Measurements from ENCODE around the gene PHLDA3. TPM values are rescaled to one million over a fixed set of nuclear protein-coding genes. Genes with fewer than 3 reads are reported as not detected.

The PHLDA3 gene
- total and polyA plus RNA-seq, 2 of the 4 experiments (the other 2 are of a cell fraction), result 41.6 to 102 TPM

DNA sequence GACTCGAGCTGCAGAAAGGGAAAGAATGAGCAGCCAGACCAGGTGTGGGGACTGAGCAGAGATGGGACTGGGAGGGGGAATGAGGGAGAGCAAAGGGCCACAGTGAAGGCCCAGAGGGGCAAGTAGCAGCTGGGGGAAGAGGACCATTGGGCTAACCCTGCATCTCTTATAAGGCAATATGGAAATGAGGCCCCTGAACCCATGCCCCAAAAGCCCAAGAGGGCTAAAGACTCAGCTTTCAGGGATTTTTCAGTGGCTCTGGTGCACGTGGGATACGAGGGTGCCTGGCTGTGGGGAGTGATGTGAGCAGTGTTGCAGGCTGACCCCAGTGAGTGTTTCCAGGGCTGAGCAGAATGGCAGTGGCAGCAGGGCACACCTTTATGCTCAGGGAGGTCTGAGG lies 47.0 kb downstream of the PHLDA3 start:
- Histone ChIP-seq H3K27ac (ENCODE audit: insufficient read depth, low read length) (no peak overlapping the region), H2AK9ac (replicated peaks; ENCODE audit: low read depth, low read length, poor library complexity) (no peak overlapping the region), H2BK5ac (ENCODE audit: low read depth, low read length, poor library complexity, severe bottlenecking) (no peak overlapping the region), H3K4me1 (ENCODE audit: control insufficient read depth, insufficient read depth, low read length) (no peaks in the 10 kb centered on the region), H3K23ac (ENCODE audit: low read depth, low read length) (no peak overlapping the region), H3K56ac (ENCODE audit: extremely low read depth, insufficient read depth, low read length) (no peak overlapping the region), H3K27me3 (ENCODE audit: control insufficient read depth, insufficient read depth, low read length) (peaks cover 40% of the 10 kb centered on the region), H2BK120ac (ENCODE audit: low read depth, low read length) (no peak overlapping the region), H2BK15ac (ENCODE audit: low read depth, low read length) (no peak overlapping the region), H2BK20ac (ENCODE audit: low read depth, low read length) (no peak overlapping the region), H3K14ac (replicated peaks; ENCODE audit: low read depth, low read length) (no peak overlapping the region), H3K79me1 (ENCODE audit: low read depth in 1 of 2, low read length in 2 of 2) (no peaks in the 10 kb centered on the region), H2AFZ (replicated peaks; ENCODE audit: low read length, poor library complexity) (peak overlapping the region; percentile 15), H3K36me3 (ENCODE audit: control insufficient read depth, insufficient read depth, low read length) (no peaks in the 10 kb centered on the region), H4K5ac (ENCODE audit: low read depth, low read length) (no peak overlapping the region), H3K18ac (ENCODE audit: low read depth, low read length) (no peak overlapping the region), H3K9ac (ENCODE audit: low read depth, low read length) (no peak overlapping the region), H4K91ac (ENCODE audit: insufficient read depth, low read depth, low read length) (no peak overlapping the region), H2AK5ac (ENCODE audit: low read depth, low read length) (no peak overlapping the region), H3K4me2 (ENCODE audit: low read depth, low read length) (no peak overlapping the region), H3K4ac (ENCODE audit: low read depth, low read length) (no peak overlapping the region), H4K20me1 (ENCODE audit: insufficient read depth, low read length) (no peaks in the 10 kb centered on the region), H3K9me3 (ENCODE audit: control insufficient read depth, insufficient read depth, low read length) (peaks cover 5% of the 10 kb centered on the region), H4K8ac (ENCODE audit: low read depth in 2 of 2, low read length in 2 of 2) (no peak overlapping the region), H3K4me3 (ENCODE audit: insufficient read depth, low read depth, low read length) (no peak overlapping the region), H3K9me1 (ENCODE audit: insufficient read depth, low read length) (no peaks in the 10 kb centered on the region; the same call in 1 of the 2 replicates)
- TF ChIP-seq, protein P1, sequence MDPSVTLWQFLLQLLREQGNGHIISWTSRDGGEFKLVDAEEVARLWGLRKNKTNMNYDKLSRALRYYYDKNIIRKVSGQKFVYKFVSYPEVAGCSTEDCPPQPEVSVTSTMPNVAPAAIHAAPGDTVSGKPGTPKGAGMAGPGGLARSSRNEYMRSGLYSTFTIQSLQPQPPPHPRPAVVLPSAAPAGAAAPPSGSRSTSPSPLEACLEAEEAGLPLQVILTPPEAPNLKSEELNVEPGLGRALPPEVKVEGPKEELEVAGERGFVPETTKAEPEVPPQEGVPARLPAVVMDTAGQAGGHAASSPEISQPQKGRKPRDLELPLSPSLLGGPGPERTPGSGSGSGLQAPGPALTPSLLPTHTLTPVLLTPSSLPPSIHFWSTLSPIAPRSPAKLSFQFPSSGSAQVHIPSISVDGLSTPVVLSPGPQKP (IDR thresholded peaks at IDR 0.05; ENCODE audit: borderline replicate concordance, low read depth, low read length), result no peak
- TF ChIP-seq POLR2A (IDR thresholded peaks at IDR 0.05; ENCODE audit: low read depth, low read length) (no peak), MXI1 (IDR thresholded peaks at IDR 0.05; ENCODE audit: borderline replicate concordance, low read depth, low read length) (no peak), FOS (IDR thresholded peaks at IDR 0.05; ENCODE audit: low read depth, low read length) (no peak), RCOR1 (IDR thresholded peaks at IDR 0.05; ENCODE audit: insufficient replicate concordance, low read length) (no peak), CHD1 (IDR thresholded peaks at IDR 0.05; ENCODE audit: low read depth, low read length) (no peak), MAFK (IDR thresholded peaks at IDR 0.05; ENCODE audit: low read depth, low read length) (no peak), NFE2L2 (IDR thresholded peaks at IDR 0.05; ENCODE audit: low read depth, low read length) (no peak), SMC3 (IDR thresholded peaks at IDR 0.05; ENCODE audit: low read depth, low read length) (no peak), BHLHE40 (IDR thresholded peaks at IDR 0.05; ENCODE audit: low read depth, low read length) (no peak)
- TF ChIP-seq, protein P2, sequence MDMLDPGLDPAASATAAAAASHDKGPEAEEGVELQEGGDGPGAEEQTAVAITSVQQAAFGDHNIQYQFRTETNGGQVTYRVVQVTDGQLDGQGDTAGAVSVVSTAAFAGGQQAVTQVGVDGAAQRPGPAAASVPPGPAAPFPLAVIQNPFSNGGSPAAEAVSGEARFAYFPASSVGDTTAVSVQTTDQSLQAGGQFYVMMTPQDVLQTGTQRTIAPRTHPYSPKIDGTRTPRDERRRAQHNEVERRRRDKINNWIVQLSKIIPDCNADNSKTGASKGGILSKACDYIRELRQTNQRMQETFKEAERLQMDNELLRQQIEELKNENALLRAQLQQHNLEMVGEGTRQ (IDR thresholded peaks at IDR 0.05; ENCODE audit: low read depth, low read length), result no peak
- TF ChIP-seq, protein P3, sequence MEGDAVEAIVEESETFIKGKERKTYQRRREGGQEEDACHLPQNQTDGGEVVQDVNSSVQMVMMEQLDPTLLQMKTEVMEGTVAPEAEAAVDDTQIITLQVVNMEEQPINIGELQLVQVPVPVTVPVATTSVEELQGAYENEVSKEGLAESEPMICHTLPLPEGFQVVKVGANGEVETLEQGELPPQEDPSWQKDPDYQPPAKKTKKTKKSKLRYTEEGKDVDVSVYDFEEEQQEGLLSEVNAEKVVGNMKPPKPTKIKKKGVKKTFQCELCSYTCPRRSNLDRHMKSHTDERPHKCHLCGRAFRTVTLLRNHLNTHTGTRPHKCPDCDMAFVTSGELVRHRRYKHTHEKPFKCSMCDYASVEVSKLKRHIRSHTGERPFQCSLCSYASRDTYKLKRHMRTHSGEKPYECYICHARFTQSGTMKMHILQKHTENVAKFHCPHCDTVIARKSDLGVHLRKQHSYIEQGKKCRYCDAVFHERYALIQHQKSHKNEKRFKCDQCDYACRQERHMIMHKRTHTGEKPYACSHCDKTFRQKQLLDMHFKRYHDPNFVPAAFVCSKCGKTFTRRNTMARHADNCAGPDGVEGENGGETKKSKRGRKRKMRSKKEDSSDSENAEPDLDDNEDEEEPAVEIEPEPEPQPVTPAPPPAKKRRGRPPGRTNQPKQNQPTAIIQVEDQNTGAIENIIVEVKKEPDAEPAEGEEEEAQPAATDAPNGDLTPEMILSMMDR (conservative IDR thresholded peaks at IDR 0.05; ENCODE audit: low read depth, low read length), result no peak
- no CpG with 5 or more reads among the region's 3 CpGs for WGBS, 2 experiments (ENCODE audit: extremely low coverage in 2 of 2, insufficient read length in 1 of 2)
- ATAC-seq (ENCODE audit: low read depth) (no peak), DNase-seq (no peak)
- in situ Hi-C loops (cut with MboI; ENCODE audit: low sequenced_read_pairs), result no loop called here
- dilution Hi-C loops (cut with HindIII; ENCODE audit: low sequenced_read_pairs, unreplicated experiment), result no loop called here
- BruUV-seq (replicated peaks), result no TSS peak
- ChIA-PET CTCF (interaction anchor here (0.6 to 3.5 kb wide), 2 partner anchors 14 to 31 kb away, joined by 3 to 13 read pairs; no protein-coding TSS in a partner anchor), POLR2A (ENCODE audit: unreplicated experiment) (no interaction called here)
- intact Hi-C loops (cut with micrococcal nuclease), result no loop called here
